Gastrocnemius medialis (tissue), 4 donors: ENCODE data around the gene GRIK2. TPM values are rescaled to one million over a fixed set of nuclear protein-coding genes. Genes with fewer than 3 reads are reported as not detected.
A peak's percentile ranks its signal among the peaks of the same experiment; 100 is the strongest.

Experiments used
- ATAC-seq, 2 donors: fragments of 150-250 bp; one replicate each; pipeline ENCODE4 v1.9.1; 2016
- DNase-seq, 2 donors: peaks; one replicate each; pipeline ENCODE4 v3.0.0-alpha.2; 2019
- H3K27ac ChIP-seq, 4 donors: fragments of 200-600 bp; sonication (generic); 1 replicate in 1 of 4; 2 replicates in 3 of 4; pipeline ENCODE4 v1.5.1; 2016 to 2018; ENCODE audit warnings: mild to moderate bottlenecking in 2 of 4, moderate library complexity in 1 of 4
- H3K27me3 ChIP-seq, 3 donors: fragments of 200-600 bp; sonication (generic) in 2 of 3; 1 replicate in 1 of 3; 2 replicates in 2 of 3; pipeline versions ENCODE4 v1.5.1 to v1.6.0; 2016 to 2019; ENCODE audit warnings: mild to moderate bottlenecking in 1 of 3, moderate library complexity in 1 of 3
- H3K36me3 ChIP-seq, 2 donors: fragments of 200-600 bp; sonication (generic) in 1 of 2; one replicate each; pipeline ENCODE4 v1.5.1; 2017 to 2018
- H3K4me1 ChIP-seq, 2 donors: fragments of 200-600 bp; sonication (generic) in 1 of 2; one replicate each; pipeline ENCODE4 v1.5.1; 2016 to 2017; ENCODE audit warnings: mild to moderate bottlenecking in 2 of 2
- H3K4me3 ChIP-seq, 4 donors: fragments of 200-600 bp; sonication (generic) in 3 of 4; 1 replicate in 1 of 4; 2 replicates in 3 of 4; pipeline ENCODE4 v1.5.1; 2016 to 2019; ENCODE audit warnings: mild to moderate bottlenecking in 2 of 4
- H3K9me3 ChIP-seq, 3 donors: fragments of 200-600 bp; sonication (generic) in 2 of 3; 1 replicate in 1 of 3; 2 replicates in 2 of 3; pipeline ENCODE4 v1.5.1; 2016 to 2019
- POLR2A ChIP-seq, 2 donors: fragments of 450-650 bp; IDR thresholded peaks; one replicate each; pipeline ENCODE4 v1.6.1; 2017; ENCODE audit warnings: antibody characterized with exemption in 2 of 2, mild to moderate bottlenecking in 2 of 2, moderate library complexity in 2 of 2
- in situ Hi-C, 4 donors: fragments of 200-750 bp; cut with MboI; loops; one replicate each; pipeline versions ENCODE4 v1.15.0 to v1.8.0; 2017; ENCODE audit warnings: low sequenced_read_pairs in 4 of 4
- intact Hi-C: fragments of 100-400 bp; cut with DNase I; formaldehyde crosslinking; loops from one replicate; pipeline ENCODE4 v1.15.1; 2023; ENCODE audit warnings: low total_unique reads
- total RNA-seq, 4 donors: library from RNA; depleted of rRNA; stranded (reverse); fragments of >200 nt; gene quantifications; one replicate each; pipeline versions ENCODE4 v1.1.0 to v1.2.3, GENCODE V29; 2016
- TF ChIP-seq, protein P1 (sequence below), 5 experiments: fragments of 450-650 bp in 3 of 5; fragments of 200-600 bp in 2 of 5; sonication (generic) in 2 of 5; IDR thresholded peaks in 4 of 5; conservative IDR thresholded peaks in 1 of 5; 1 replicate in 4 of 5; 2 replicates in 1 of 5; pipeline ENCODE4 v1.5.1; 2016 to 2019; ENCODE audit warnings: antibody characterized with exemption in 5 of 5, mild to moderate bottlenecking in 3 of 5, moderate library complexity in 3 of 5

The GRIK2 gene
- total RNA-seq, 4 donors from 2014 or later, result 0.39 to 5.1 (median 0.79) TPM

DNA sequence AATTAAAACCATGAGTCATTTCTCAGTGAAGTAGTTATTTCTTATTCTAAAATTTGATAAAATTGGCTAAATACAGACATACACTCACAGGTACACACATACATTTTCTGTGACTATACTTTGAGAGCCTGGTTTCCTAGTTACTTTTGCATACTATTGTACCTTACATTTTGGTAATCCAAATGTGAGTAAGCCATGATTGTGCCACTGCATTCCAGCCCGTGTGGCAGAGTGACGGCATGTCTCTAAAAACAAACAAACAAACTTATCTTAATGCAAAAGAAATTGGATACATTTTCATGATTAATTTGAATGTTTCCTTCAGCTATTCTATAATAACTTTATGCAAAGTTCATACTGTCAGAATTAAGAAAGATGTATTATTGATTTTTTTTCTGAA is 628.8 kb downstream of the GRIK2 start:
- ATAC-seq, result no peak
- intact Hi-C loops, result no loop called here
- H3K4me3 ChIP-seq, result no peak overlapping the region
- in situ Hi-C loops, result no loop called here
- no peak overlapping the region for H3K27ac ChIP-seq
- H3K4me1 ChIP-seq, result no peaks in the 10 kb centered on the region
- H3K27me3 ChIP-seq, result no peaks in the 10 kb centered on the region
- TF ChIP-seq, protein P1, sequence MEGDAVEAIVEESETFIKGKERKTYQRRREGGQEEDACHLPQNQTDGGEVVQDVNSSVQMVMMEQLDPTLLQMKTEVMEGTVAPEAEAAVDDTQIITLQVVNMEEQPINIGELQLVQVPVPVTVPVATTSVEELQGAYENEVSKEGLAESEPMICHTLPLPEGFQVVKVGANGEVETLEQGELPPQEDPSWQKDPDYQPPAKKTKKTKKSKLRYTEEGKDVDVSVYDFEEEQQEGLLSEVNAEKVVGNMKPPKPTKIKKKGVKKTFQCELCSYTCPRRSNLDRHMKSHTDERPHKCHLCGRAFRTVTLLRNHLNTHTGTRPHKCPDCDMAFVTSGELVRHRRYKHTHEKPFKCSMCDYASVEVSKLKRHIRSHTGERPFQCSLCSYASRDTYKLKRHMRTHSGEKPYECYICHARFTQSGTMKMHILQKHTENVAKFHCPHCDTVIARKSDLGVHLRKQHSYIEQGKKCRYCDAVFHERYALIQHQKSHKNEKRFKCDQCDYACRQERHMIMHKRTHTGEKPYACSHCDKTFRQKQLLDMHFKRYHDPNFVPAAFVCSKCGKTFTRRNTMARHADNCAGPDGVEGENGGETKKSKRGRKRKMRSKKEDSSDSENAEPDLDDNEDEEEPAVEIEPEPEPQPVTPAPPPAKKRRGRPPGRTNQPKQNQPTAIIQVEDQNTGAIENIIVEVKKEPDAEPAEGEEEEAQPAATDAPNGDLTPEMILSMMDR (IDR thresholded peaks at IDR 0.05 in 4 of 5, conservative IDR thresholded peaks at IDR 0.05 in 1 of 5), result no peak
- TF ChIP-seq POLR2A (IDR thresholded peaks at IDR 0.05), result no peak
- H3K9me3 ChIP-seq, result no peaks in the 10 kb centered on the region
- no peak for DNase-seq
- H3K36me3 ChIP-seq, result no peaks in the 10 kb centered on the region

DNA sequence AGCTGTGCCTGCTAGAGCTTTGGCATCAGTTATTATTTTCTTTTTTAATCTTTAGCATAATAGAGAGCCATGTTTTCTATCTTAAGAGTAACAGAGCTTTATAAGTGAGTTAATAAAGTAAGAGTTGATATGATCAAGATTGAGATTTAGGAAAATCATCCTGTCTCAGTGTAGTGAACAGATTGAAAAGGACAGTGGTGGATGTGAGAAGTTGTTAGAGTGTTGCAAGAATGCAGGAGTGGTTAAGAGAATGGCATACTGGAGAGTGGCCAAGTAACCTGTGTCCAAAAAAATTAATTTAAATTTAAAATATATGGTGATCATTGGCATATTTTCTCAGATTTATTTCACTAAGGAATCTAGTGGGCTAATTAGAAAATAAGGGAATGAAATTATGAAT is 629.3 kb downstream of the GRIK2 start:
- intact Hi-C loops (no loop called here), in situ Hi-C loops (no loop called here)
- DNase-seq (no peak), ATAC-seq (no peak)
- Histone ChIP-seq H3K4me1 (no peaks in the 10 kb centered on the region), H3K27me3 (no peaks in the 10 kb centered on the region), H3K4me3 (no peak overlapping the region), H3K36me3 (no peaks in the 10 kb centered on the region), H3K27ac (no peak overlapping the region), H3K9me3 (no peaks in the 10 kb centered on the region)
- TF ChIP-seq, protein P1 (IDR thresholded peaks at IDR 0.05 in 4 of 5, conservative IDR thresholded peaks at IDR 0.05 in 1 of 5), result no peak
- no peak for TF ChIP-seq POLR2A (IDR thresholded peaks at IDR 0.05)

DNA sequence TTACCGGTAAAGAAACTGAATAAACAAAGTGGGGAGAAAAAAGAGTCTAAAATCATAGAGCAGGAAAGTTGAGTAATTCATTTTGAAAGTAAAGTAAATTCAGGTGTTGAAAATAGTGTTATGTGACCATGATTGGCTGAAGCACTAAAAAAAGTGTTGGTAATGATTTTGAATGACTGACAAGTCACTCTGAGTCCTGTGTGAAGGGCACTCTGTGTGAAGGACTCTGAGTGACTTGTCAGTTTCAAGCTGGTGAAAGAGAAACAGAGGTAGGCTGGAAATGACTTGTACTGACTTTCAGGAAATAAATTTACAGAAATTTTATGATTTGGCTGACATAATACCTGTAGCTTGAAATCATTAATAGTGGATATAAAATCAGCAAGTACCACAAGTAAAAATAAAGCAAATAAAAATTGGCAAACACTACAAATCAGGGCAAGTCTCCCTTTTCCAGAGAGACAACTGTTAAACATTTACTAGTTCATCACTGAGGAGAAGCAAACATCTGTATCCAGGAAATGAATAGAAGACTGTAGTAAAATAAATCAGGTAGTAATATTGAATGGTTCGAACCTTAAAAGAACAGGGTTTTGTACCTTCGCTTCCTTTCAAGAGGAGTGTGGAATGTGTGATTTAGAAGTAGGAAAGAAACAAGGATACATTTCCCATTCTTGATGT is 630.6 kb downstream of the GRIK2 start:
- H3K27ac ChIP-seq, result no peak overlapping the region
- no peaks in the 10 kb centered on the region for H3K9me3 ChIP-seq
- no peaks in the 10 kb centered on the region for H3K36me3 ChIP-seq
- TF ChIP-seq, protein P1 (IDR thresholded peaks at IDR 0.05 in 4 of 5, conservative IDR thresholded peaks at IDR 0.05 in 1 of 5), result no peak
- no peak for TF ChIP-seq POLR2A (IDR thresholded peaks at IDR 0.05)
- H3K4me3 ChIP-seq, result no peak overlapping the region
- in situ Hi-C loops, result no loop called here
- ATAC-seq, result peak in 1 of 2 donors; percentile 44
- intact Hi-C loops, result no loop called here
- DNase-seq, result no peak
- H3K4me1 ChIP-seq, result no peaks in the 10 kb centered on the region
- H3K27me3 ChIP-seq, result no peaks in the 10 kb centered on the region

DNA sequence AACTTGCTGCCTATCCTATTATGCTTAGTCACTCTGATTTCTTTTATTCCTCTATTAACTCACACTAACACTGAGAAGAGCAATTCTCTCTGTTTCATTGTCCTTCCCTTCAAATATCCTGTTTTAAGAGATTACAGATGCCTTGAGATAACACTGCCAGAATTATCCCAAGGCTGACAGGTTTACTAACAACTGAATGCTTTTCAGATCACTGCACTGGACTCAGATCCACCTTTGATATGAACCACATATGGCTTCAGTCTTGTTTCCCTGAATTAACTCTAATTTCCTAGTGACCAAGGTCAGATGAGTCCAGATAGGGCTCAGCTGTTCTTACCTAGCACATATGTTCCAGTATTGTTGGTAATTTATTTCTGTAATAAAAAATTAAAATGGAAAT is 633.1 kb downstream of the GRIK2 start:
- no peaks in the 10 kb centered on the region for H3K4me1 ChIP-seq
- intact Hi-C loops, result no loop called here
- H3K36me3 ChIP-seq, result no peaks in the 10 kb centered on the region
- ATAC-seq, result no peak
- no peaks in the 10 kb centered on the region for H3K9me3 ChIP-seq
- no peak overlapping the region for H3K4me3 ChIP-seq
- no peak overlapping the region for H3K27ac ChIP-seq
- TF ChIP-seq POLR2A (IDR thresholded peaks at IDR 0.05), result no peak
- TF ChIP-seq, protein P1 (IDR thresholded peaks at IDR 0.05 in 4 of 5, conservative IDR thresholded peaks at IDR 0.05 in 1 of 5), result no peak
- in situ Hi-C loops, result no loop called here
- no peaks in the 10 kb centered on the region for H3K27me3 ChIP-seq
- DNase-seq, result no peak

DNA sequence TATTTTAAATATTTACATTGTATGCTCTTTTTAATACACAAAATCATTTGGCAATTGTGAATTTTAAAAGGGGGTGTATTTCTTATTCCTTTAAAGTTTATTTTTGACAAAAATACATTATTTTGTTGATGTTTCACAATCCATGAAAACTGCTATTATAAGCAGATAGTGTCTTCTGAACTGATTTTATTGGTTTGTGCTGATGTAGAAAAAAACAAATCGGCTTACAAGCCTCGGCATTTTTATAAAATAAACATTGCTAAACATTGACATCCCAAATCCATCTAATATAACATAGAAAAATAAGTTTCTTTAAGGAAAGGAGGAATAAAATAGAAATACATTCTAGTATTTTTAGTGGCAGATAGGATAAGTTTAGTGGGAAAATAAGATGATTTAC is 634.7 kb downstream of the GRIK2 start:
- TF ChIP-seq POLR2A (IDR thresholded peaks at IDR 0.05), result no peak
- TF ChIP-seq, protein P1 (IDR thresholded peaks at IDR 0.05 in 4 of 5, conservative IDR thresholded peaks at IDR 0.05 in 1 of 5), result no peak
- no peak for DNase-seq
- ATAC-seq, result no peak
- Histone ChIP-seq H3K36me3 (no peaks in the 10 kb centered on the region), H3K9me3 (no peaks in the 10 kb centered on the region), H3K4me3 (no peak overlapping the region), H3K27ac (no peak overlapping the region), H3K27me3 (no peaks in the 10 kb centered on the region), H3K4me1 (no peaks in the 10 kb centered on the region)
- in situ Hi-C loops, result no loop called here
- intact Hi-C loops, result no loop called here
